OCI-M1 (cell line): Measurements from ENCODE around the gene GPR107.
A peak's percentile ranks its signal among the peaks of the same experiment; 100 is the strongest.

ENCODE experiments used
- DNase-seq: peaks from one replicate; lab custom pipeline; 2025; lab: John Stamatoyannopoulos, UW

The GPR107 gene

DNA sequence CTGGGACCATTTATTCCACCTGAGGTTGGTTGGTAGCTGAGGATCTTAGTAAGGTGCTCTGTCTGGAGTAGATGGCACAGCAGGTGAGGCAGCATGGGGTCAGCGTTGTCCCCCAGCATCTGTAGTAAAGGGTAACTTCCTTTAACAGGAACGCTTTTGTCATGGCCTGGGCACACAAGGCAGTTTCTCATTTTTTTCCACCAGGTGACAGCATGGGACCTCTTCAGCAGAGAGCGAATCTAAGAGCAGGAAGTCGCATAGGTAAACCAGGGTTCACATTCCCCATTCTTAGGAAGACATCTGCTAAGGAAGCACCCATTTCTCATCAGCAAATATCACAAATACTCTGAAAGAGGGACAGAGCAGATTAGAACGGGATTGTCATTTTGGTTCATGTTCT, 56.5 kb downstream of the GPR107 start:
- no peak for DNase-seq

DNA sequence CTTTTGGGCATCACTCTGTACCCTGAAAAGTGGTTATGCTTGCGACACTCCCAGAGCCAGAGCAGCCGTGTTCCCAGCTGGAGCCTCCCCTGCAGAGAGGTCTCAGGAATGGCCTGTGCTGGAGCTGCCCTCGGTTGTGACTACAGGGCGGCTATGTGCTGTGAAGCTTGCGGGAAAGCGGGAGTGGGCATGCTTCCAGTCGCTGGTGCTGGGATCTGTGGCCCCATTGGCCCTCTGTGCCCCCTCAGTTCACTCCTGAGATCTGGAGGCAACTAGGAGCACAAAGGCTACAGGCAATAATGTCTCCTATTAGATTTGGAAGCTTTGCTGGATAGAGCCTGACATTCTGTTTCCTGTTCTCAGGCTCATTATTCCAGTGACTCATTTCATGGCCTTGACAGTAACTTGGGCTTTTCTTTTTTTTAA, 56.9 kb downstream of the GPR107 start:
- DNase-seq: no peak

DNA sequence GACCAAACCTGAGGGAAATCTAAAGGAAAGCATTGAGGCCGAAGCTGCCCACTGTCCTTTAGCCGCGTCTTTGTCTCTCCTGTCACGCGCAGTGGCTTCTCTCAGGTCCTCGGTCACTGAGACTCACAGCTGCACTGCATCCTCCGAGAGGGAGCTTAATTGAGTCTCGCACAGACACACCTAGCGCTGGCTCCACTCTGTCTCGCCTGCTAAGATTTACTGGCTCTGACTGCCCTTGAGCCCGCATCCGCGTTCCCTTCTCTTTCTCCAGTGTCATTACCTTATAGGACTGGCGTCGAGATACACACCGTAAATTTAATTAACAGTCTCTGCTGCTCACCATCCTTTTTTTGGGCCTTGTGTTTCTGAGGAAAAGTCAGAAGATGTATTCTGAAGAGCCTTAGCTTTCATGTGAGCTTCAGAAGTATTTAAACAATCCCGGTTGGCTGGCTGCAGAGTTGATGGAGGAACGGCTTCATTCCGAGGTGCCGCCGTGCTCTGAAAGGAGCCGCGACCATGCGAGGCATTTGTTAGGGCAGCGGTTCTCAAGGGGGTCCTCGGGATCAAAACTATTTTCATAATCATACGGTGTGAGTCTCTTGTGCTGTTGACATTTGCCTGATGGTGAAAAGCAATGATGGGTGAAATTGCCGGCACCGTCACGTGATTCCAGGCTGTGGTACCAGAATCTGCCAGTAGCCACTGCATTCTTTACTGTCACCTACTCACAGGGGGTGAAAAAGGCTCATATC, 58.3 kb downstream of the GPR107 start:
- DNase-seq: no peak

DNA sequence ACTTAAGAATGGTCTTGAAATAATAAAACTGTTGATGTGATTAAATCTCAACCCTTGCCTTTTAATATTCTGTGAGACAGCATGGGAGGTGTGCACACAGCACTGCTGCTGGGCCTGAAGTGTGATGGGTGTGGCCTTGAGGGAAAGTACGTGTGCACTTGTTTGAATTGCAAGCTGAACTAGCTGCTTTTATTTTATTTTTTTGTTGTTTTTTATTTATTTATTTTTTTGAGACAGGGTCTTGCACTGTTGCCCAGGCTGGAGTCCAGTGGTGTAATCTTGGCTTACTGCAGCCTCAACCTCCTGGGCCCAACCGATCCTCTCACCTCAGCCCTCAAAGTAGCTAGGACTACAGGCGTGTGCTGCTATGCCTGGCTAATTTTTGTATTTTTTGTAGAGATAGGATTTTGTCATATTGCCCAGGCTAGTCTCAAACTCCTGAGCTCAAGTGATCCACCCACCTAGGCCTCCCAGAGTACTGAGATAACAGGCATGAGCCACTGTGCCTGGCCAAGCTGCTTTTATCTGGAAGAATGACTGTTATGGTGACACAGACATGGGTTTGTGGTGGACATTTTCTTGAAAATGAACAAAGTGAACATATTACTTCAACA, 58.9 kb downstream of the GPR107 start:
- DNase-seq: peak; percentile 85

DNA sequence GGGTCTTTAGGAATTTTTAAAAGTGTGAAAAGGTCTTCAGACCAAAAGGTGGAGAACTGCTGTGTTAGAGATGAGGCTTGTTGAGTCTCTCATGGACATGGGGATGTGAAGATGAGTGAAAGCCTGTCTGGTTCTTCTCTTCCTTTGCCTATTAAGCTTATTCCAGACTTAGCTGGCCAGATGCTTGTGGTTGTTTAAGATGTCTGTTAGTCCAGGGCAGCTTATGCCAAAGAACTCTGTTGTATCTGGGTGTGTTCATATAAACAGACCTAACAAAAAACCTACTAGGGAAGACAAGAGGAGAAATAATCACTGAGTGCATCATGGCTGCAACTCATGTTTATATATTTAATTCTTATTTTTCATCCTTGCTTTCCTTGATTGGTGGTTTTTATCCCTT, 61.0 kb downstream of the GPR107 start:
- DNase-seq: no peak

DNA sequence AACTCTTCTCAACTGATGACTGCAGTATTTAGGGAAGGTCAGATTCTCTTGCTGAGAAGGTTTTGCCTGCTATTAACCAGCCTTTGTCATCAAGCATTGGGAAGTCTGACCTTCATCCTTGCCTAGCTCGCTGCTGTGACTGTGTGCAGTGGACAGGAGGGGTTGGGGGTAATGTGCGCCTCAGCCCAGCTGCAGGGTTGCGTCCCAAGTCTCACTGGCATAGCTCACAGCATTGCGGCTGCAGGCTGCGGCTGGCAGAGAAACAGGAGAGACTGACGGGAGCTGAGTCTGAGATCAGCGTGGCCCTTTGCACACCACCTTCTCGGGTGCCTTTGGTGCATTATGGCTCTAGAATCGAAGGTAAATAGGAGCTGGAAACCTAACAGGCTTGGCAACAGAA, 62.6 kb downstream of the GPR107 start:
- DNase-seq: no peak

DNA sequence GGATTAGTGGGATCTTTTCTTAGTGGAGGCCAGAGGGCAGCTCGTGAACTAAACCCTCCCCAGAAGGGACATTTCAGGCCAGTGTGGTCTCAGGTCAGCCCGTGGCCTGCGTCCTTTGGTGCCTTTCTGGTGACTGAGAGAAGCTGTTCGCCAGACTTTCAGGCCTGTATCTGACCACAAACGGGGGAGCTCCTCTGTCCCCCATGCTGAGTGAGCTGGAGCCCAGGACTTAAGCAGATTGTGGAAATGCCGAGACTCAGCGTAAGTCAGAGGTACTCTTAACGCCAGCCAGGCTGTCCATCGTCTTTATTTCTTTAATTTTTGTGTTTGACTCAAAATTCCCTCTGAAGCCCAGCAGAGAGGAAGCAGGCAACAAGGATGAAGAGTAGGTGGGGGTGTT, 63.7 kb downstream of the GPR107 start:
- no peak for DNase-seq

DNA sequence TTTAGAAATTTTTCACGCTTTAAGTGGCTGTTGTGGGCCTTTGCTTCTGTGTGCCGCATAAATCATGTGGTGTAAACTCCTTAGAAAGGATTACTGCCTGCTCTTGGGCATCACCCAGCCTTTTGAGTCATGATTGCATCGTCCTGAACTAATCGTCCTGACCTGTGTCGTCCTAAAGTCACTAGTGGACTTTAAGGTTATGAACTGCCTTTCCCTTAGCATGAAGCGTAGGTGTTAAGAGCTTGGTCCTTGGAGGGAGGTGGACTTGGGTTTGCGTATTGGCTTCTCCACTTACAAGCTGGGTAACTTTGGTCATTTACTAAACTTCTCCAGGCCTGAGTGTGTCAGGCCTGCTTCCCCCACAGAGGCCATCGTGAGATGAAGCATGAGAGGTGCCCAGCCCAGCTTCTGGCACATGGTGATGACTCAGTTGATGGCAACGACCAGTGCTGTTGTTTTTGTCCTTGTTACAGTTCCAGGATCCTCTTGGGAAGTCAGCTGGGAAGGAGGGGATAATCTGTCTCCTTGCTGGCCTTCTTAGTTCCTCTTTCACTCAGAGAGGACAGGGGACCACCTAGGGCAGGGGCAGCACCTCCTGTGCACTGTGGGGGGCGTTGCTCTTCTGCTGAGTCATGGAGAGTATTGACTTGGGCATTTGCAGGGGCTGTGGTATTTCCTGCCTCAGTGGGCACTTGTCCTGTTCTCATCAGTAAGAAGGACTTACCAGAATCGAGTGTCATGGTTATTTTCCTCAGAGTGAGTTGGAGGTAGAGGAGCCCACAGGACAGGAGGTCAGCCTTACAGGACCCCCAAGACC, 64.3 kb downstream of the GPR107 start:
- DNase-seq: no peak

DNA sequence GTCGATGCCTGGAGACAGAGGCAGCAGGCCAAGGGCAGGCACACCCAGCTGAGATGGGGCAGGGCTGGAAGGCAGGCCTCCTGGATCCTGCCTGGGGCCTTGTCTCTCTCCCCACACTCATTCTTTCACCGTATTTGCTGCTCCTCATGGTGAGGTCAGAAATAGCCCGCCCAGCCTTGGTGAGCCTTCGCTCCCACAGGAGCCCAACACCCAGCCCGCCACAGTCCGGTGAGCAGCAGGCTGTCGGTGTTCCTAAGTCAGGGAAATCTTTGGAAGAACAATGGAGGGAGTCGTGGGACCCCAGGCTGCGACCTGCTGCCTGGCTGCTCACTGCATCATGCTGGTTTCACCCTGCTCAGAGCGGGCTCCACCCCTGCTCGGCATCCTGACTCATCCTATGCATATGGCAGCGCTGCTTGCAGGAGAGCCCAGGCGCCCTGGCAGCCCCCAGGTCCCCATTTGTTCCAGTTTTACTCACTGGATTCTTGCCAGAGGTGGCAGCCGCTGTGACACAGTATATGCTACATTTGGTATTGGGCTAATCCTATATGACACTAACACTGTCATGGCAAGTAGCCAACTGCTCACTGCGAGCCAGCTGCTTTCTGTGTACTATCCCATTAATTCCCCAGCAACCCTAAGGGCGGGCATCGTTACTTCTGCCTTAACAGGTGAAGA, 65.3 kb downstream of the GPR107 start:
- DNase-seq: no peak

DNA sequence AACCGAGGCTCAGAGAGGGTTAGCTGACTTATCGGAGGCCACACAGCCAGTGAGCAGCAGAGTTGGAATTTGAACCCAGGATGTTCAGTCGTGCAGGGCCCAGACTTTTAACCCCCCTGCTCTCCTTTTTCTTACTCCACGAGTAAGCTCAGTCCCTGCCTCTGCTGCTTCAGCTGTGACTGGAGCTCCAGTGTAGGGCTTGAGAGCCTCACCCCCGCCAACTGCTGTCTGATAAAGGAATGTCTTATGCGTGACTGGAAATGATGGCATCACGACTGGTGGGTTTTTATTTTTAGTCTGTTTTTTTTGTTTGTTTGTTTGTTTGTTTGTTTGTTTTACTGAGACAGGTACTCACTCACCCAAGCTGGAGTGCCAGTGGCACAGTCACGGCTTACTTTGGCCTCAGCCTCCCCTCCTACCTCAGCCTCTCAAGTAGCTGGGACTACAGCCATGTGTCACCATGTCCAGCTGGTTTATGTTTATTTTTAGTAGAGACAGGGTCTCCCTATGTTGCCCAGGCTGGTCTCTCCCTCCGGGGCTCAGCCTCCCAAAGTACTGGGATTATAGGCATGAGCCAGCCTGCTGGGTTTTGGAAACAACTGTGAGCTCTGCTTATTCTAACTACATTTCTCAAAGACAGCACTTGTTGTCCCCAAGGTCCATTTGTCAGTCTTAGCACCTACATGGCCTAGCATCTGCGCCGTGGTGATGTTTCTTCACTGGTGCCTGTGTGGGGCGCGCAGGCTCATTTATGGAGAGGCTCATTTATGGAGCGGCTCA, 66.0 kb downstream of the GPR107 start:
- DNase-seq: no peak

DNA sequence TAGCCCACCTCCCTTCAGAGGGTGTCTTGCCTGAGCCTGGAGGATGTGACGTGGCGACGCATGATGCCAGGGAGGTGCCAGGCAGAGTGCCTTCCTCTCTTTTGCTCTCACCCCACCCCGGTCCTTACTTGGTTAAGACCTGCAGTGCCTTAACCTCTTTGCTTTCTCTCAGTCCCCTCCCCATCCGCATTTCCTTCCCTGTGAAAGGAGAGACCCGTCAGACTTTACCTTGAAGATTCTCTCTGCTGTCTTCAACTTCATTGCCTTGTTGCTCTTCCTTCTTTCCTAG, 66.5 kb downstream of the GPR107 start:
- DNase-seq: no peak

DNA sequence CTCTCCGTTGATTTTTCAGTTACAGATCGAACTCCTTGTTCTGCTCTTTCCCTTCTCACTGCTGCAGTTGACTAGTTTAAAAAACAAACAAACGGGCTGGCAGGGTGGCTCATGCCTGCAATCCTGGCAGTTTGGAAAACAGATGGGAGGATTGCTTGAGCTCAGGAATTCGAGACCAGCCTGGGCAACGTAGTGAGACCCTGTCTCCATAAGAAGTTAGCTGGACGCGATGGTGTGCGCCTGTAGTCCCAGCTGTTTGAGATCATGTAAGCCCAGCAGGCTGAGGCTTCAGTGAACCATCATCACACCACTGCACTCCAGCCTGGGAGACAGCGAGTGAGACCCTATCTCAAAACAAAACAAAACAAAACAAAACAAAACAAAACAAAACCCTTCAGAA, 67.1 kb downstream of the GPR107 start:
- no peak for DNase-seq

DNA sequence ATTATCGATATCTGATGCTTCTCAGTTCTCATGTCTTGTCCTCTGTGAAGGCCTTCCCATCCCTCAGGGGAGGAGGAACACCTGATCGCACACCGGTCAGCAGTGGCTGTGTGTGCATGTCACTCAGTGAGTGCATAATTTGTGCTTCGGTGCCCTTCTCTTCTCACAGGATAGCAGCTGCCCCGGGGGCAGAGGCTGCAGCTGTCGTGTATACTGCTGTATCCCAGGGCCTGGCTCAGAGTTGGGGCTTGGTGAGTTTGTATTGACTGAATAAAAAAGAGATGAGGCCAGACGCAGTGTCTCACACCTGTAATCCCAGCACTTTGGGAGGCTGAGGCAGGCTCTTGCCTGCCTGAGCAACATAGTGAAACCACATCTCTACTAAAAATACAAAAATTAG, 68.8 kb downstream of the GPR107 start:
- DNase-seq: no peak

DNA sequence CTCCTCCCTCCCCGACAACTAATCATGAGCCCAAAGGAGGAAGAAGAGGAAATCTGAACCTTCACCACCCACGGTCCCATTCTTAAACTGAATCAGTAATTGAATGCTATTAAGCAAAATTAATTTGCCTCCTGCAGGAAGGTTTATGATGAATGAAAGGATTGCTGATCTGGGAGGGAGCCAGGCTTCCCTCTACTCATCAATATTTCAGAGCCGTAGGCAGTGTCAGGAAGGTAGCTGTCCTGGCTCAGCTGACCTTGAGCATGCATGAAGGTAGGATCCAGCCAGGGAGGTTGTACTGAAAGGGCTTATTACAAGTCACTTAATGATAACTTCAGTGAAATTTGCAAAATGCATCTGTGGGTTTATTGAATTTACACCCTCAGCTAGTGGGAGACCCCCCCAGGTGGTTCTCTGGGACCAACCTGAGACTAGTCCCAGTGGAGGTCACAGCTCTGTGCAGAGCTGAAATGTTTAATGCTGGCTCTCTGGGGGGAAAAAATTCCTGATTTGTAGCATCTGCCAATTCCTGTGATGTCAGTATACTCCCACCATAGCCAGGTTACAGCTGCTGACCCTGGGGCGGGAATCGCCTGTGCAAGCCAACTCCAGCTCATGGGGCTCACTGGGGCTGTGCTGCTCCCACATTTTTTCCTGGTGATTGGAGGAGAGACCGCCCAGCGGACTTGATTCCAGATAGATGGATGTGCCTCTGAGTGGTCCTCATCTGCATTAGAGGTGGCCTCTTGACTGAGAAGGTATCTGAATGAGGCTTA, 70.6 kb downstream of the GPR107 start:
- DNase-seq: no peak

DNA sequence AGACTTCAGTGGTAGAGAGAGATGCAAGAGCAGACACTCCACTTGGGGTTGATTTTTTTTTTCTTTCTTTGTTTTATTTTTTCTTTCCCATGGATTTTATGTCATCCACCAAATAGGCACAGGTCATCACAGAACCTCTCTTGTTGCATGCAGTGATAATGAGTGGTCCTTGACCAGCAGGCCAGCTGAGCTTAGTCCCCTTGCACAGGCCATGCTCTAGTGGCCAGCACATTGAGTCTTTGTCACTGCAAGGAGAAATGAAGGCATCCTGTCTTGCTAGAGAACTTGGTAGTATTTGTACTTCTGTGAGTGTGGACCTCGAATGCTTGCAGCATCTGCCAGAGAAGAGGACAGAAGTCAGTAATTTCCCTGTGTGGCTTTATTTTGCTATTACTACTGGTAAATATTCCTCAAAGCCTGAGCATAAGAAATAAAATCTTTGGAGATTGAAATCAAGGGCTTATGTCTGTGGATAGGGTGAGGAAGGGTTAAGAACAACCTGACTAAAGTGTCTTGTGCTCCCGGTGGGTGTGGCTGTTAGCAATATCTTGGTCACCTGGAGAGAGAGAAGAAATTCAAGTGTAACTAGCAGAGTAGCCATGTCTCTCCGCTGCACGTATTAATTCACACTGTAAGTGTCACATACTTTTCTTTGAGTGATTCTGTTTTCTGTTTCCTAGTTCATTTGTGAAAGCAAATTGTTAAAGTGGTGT, 73.2 kb downstream of the GPR107 start:
- DNase-seq: no peak

DNA sequence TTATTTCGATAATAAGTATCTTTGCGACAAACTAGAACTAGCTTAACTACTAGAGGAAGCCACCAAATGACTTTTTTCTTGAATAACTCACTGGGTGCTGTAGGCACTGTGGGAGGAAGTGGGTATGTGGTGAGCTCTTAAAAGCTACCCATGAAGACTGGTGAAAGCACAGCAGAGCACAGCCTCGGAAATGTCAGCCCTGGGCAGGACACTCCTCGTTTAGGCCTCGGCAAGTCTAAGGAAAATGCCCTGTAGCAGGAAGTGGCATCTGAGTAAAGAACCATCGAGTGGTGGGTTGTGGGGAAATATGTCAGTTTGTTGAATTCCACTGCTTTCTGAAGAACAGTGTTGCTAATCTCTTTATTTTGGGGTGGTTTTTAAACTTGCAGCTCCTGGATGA, 74.5 kb downstream of the GPR107 start:
- peak; percentile 47 for DNase-seq

DNA sequence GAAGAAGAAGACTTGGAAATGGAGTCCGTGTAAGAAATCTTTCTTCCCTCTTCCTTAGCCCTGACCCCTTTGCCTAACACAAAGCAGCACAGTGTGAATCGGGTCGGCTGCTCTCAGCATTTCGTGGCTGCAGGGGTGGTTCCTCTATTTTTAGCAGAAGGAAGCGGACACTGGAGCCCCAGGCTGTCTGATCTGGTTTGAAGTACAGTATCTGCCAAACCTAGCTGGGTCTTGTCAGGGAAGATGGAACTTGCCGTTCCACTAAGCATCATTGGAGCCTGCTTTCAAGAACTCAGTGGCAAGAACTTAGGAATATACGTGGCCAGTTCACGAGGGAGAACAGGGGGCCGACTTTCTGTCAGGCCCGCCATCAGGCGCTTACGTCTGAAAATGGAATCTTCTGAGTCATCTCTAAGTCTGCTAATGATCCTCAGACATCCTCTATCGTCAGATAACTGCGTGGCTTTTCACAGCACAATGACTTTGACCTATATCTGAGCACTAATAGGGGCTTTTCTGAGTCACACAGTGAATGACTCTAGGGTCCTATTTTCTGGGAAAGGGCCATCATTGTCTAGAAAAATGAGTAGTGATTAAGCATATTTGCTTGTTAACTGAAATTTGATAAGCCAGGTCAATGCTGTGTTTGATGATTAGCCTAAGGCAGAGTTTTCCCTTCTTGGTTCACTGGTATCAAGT, 75.2 kb downstream of the GPR107 start:
- peak; percentile 89 for DNase-seq

DNA sequence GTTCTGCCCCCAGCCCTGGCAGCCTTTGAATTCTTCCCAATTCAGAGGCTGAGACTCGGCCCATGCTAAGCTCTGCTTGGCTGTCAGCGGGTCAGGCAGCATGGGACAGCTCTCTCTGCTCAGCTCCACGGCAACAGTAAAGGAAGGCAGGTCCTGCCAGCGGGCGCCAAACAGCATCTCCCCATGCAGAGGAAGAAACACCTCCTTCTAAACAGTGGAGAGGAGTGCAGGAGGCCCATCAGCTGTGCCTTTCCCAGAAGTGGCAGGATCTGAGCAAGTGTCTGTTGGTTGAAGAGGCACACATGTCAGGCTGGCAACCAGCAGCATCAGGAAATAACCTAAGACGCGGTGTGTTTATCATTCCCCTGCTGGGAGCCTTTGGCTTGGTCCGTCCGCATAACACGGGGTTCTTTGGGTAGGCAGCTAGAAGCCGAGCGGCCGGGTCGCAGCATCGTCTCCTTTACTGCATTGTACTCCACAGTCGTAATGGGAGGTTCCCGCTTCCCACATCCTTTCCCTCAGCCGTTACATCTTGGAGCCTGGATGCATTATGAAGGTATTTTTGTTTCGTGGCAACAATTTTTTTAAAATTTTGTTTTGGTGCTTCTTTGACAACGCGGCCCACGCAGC, 75.8 kb downstream of the GPR107 start:
- no peak for DNase-seq

DNA sequence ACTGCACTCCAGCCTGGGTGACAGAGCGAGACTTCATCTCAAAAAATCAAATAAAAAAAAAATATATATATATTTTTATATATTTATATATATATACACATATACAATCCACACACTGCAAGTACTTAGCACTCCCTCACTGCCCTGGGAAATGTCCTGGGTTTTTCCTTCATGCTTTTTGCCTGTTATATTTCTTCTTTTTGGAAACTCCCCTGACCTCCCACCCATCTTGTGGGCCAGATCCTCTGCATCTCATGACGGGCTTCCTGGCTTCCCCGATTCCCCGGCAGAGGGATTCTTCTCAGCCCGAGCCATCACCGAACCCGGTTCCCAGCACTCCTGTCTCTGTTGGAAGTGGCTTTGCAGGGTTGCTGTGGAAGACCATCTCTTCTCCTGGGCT, 79.0 kb downstream of the GPR107 start:
- DNase-seq: no peak
